Activated CD4-positive, alpha-beta memory T cell treated with anti-CD3 and anti-CD28 coated beads for 36 hours (primary cell): ENCODE data around the gene CEACAM7. TPM values are rescaled to one million over a fixed set of nuclear protein-coding genes. Genes with fewer than 3 reads are reported as not detected.

ENCODE experiments used
- CTCF ChIA-PET: fragments of 350-600 bp; sonication (Branson Sonifier 250); formaldehyde crosslinking; loops from one replicate; lab custom pipeline; 2021; ENCODE audit warnings: antibody characterized with exemption, inconsistent platforms; lab: Charles Lee
- POLR2A ChIA-PET: fragments of 350-600 bp; sonication (Branson Sonifier 250); formaldehyde crosslinking; loops from one replicate; lab custom pipeline; 2021; ENCODE audit warnings: antibody characterized with exemption; lab: Charles Lee
- DNase-seq: peaks from one replicate; pipeline ENCODE4 v3.0.0-alpha.2; 2020
- H3K27ac Mint-ChIP-seq: one replicate; pipeline ENCODE4 v1.8.0; 2021; ENCODE audit warnings: mixed read lengths
- H3K27me3 Mint-ChIP-seq: one replicate; pipeline ENCODE4 v1.8.0; 2021; ENCODE audit warnings: mixed read lengths
- H3K36me3 Mint-ChIP-seq: one replicate; pipeline ENCODE4 v1.8.0; 2021; ENCODE audit warnings: mixed read lengths
- H3K4me1 Mint-ChIP-seq: one replicate; pipeline ENCODE4 v1.8.0; 2021; ENCODE audit warnings: low read depth, mixed read lengths
- H3K4me3 Mint-ChIP-seq: one replicate; pipeline ENCODE4 v1.8.0; 2021; ENCODE audit warnings: mild to moderate bottlenecking, mixed read lengths
- H3K9me3 Mint-ChIP-seq: one replicate; pipeline ENCODE4 v1.8.0; 2021; ENCODE audit warnings: mixed read lengths
- intact Hi-C: fragments of 100-400 bp; cut with micrococcal nuclease; formaldehyde crosslinking; loops from one replicate; pipeline ENCODE4 v1.15.1; 2023
- total RNA-seq, 2 experiments: library from RNA; stranded (reverse); gene quantifications; one replicate each; pipeline ENCODE4 v1.2.3, GENCODE V29; 2021

The CEACAM7 gene
- total RNA-seq, 2 experiments from 2014 or later = not detected

GRCh38 chr19:41707871-41708371 lies 19.9 kb upstream of the CEACAM7 start:
- CTCF ChIA-PET = interaction anchor here (1.6 to 3.2 kb wide), 7 partner anchors 9 to 67 kb away, joined by 6 to 72 read pairs (median 25); no protein-coding TSS in a partner anchor
- peaks cover 37% of the 10 kb centered on the region for H3K27me3 Mint-ChIP-seq

DNA sequence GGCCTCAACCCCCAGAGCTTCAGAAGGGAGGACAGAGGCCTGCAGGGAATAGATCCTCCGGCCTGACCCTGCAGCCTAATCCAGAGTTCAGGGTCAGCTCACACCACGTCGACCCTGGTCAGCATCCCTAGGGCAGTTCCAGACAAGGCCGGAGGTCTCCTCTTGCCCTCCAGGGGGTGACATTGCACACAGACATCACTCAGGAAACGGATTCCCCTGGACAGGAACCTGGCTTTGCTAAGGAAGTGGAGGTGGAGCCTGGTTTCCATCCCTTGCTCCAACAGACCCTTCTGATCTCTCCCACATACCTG lies 19.4 kb upstream of the CEACAM7 start:
- POLR2A ChIA-PET = no interaction called here
- CTCF ChIA-PET = interaction anchor here (0.7 to 3.2 kb wide), 36 partner anchors 9 to 136 kb away, joined by 3 to 72 read pairs (median 5); partner anchors contain the start of gene CEACAM21
- no peak for DNase-seq
- H3K9me3 Mint-ChIP-seq = no peaks in the 10 kb centered on the region
- no peaks in the 10 kb centered on the region for H3K36me3 Mint-ChIP-seq
- no peak overlapping the region for H3K27ac Mint-ChIP-seq
- peaks cover 3% of the 10 kb centered on the region for H3K4me1 Mint-ChIP-seq
- H3K27me3 Mint-ChIP-seq = peaks cover 37% of the 10 kb centered on the region
- intact Hi-C loops = loop anchor here (1.0 kb wide), 1 partner anchor 39 kb away; no protein-coding TSS in a partner anchor
- no peak overlapping the region for H3K4me3 Mint-ChIP-seq

More at GRCh38 chr19:41707871-41708371, 19.9 kb upstream of the CEACAM7 start:
- no peak for DNase-seq
- intact Hi-C loops = loop anchor here (1.0 kb wide), 1 partner anchor 38 kb away; no protein-coding TSS in a partner anchor
- no peak overlapping the region for H3K27ac Mint-ChIP-seq
- no peak overlapping the region for H3K4me3 Mint-ChIP-seq
- H3K36me3 Mint-ChIP-seq = no peaks in the 10 kb centered on the region
- no peaks in the 10 kb centered on the region for H3K9me3 Mint-ChIP-seq
- peaks cover 3% of the 10 kb centered on the region for H3K4me1 Mint-ChIP-seq
- POLR2A ChIA-PET = no interaction called here

DNA sequence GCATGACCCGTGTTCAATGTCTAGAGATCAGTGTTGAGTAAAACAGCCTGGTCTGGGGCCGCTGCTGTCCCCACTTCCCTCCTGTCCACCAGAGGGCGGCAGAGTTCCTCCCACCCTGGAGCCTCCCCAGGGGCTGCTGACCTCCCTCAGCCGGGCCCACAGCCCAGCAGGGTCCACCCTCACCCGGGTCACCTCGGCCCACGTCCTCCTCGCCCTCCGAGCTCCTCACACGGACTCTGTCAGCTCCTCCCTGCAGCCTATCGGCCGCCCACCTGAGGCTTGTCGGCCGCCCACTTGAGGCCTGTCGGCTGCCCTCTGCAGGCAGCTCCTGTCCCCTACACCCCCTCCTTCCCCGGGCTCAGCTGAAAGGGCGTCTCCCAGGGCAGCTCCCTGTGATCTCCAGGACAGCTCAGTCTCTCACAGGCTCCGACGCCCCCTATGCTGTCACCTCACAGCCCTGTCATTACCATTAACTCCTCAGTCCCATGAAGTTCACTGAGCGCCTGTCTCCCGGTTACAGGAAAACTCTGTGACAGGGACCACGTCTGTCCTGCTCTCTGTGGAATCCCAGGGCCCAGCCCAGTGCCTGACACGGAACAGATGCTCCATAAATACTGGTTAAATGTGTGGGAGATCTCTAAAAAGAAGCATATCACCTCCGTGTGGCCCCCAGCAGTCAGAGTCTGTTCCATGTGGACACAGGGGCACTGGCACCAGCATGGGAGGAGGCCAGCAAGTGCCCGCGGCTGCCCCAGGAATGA lies 18.9 kb upstream of the CEACAM7 start:
- Mint-ChIP-seq H3K4me3 (peak overlapping the region; percentile 40), H3K36me3 (no peaks in the 10 kb centered on the region), H3K27ac (no peak overlapping the region), H3K9me3 (no peaks in the 10 kb centered on the region), H3K27me3 (peaks cover 37% of the 10 kb centered on the region), H3K4me1 (peaks cover 3% of the 10 kb centered on the region)
- CTCF ChIA-PET = interaction anchor here (0.6 to 3.2 kb wide), 42 partner anchors 9 to 997 kb away, joined by 3 to 72 read pairs (median 4); partner anchors contain the start of gene CEACAM21
- intact Hi-C loops = loop anchor here (1.0 kb wide), 1 partner anchor 39 kb away; no protein-coding TSS in a partner anchor
- POLR2A ChIA-PET = no interaction called here
- peak; percentile 76 for DNase-seq

DNA sequence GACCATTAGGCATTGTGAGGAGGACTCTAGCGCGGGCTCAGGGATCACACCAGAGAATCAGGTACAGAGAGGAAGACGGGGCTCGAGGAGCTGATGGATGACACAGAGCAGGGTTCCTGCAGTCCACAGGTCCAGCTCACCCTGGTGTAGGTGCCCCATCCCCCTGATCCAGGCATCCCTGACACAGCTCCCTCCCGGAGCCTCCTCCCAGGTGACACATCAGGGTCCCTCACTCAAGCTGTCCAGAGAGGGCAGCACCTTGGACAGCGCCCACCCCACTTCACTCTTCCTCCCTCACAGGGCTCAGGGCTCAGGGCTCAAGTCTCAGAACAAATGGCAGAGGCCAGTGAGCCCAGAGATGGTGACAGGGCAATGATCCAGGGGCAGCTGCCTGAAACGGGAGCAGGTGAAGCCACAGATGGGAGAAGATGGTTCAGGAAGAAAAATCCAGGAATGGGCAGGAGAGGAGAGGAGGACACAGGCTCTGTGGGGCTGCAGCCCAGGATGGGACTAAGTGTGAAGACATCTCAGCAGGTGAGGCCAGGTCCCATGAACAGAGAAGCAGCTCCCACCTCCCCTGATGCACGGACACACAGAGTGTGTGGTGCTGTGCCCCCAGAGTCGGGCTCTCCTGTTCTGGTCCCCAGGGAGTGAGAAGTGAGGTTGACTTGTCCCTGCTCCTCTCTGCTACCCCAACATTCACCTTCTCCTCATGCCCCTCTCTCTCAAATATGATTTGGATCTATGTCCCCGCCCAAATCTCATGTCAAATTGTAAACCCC lies 17.5 kb upstream of the CEACAM7 start:
- Mint-ChIP-seq H3K4me3 (no peak overlapping the region), H3K27me3 (peaks cover 32% of the 10 kb centered on the region), H3K36me3 (no peaks in the 10 kb centered on the region)

DNA sequence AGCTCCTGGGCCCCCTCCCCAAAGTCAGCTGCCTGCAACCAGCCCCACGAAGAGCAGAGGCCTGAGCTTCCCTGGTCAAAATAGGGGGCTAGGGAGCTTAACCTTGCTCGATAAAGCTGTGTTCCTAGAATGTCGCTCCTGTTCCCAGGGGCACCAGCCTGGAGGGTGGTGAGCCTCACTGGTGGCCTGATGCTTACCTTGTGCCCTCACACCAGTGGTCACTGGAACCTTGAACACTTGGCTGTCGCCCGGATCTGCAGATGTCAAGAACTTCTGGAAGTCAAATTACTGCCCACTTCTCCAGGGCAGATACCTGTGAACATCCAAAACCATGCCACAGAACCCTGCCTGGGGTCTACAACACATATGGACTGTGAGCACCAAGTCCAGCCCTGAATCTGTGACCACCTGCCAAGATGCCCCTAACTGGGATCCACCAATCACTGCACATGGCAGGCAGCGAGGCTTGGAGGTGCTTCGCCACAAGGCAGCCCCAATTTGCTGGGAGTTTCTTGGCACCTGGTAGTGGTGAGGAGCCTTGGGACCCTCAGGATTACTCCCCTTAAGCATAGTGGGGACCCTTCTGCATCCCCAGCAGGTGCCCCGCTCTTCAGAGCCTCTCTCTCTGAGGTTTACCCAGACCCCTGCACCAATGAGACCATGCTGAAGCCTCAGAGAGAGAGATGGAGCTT lies 15.7 kb upstream of the CEACAM7 start:
- CTCF ChIA-PET = interaction anchor here (1.4 kb wide), 1 partner anchor 62 kb away, joined by 4 read pairs; no protein-coding TSS in a partner anchor
- Mint-ChIP-seq H3K9me3 (no peaks in the 10 kb centered on the region), H3K36me3 (no peaks in the 10 kb centered on the region), H3K4me3 (no peak overlapping the region), H3K4me1 (peaks cover 3% of the 10 kb centered on the region), H3K27me3 (peaks cover 25% of the 10 kb centered on the region), H3K27ac (no peak overlapping the region)
- POLR2A ChIA-PET = no interaction called here
- intact Hi-C loops = no loop called here
- no peak for DNase-seq

More for the DNA sequence above, 17.5 kb upstream of the CEACAM7 start:
- peak; percentile 46 for DNase-seq
- Mint-ChIP-seq H3K4me1 (peaks cover 3% of the 10 kb centered on the region), H3K27ac (no peak overlapping the region), H3K9me3 (no peaks in the 10 kb centered on the region)
- POLR2A ChIA-PET = no interaction called here
- CTCF ChIA-PET = interaction anchor here (1.0 to 3.2 kb wide), 5 partner anchors 23 to 48 kb away, joined by 3 to 72 read pairs (median 14); no protein-coding TSS in a partner anchor
- intact Hi-C loops = no loop called here

DNA sequence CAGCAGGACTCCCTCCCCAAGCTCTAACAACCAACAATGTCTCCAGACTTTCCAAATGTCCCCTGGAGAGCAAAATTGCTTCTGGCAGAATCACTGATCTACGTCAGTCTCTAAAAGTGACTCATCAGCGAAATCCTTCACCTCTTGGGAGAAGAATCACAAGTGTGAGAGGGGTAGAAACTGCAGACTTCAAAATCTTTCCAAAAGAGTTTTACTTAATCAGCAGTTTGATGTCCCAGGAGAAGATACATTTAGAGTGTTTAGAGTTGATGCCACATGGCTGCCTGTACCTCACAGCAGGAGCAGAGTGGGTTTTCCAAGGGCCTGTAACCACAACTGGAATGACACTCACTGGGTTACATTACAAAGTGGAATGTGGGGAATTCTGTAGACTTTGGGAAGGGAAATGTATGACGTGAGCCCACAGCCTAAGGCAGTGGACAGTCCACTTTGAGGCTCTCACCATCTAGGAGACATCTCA lies 14.1 kb upstream of the CEACAM7 start:
- Mint-ChIP-seq H3K27ac (no peak overlapping the region), H3K9me3 (no peaks in the 10 kb centered on the region), H3K36me3 (no peaks in the 10 kb centered on the region), H3K27me3 (peaks cover 28% of the 10 kb centered on the region), H3K4me1 (peaks cover 3% of the 10 kb centered on the region), H3K4me3 (no peak overlapping the region)
- no peak for DNase-seq
- intact Hi-C loops = no loop called here
- POLR2A ChIA-PET = no interaction called here
- CTCF ChIA-PET = interaction anchor here (0.8 to 2.6 kb wide), 4 partner anchors 10 to 83 kb away, joined by 3 to 10 read pairs (median 8); no protein-coding TSS in a partner anchor

DNA sequence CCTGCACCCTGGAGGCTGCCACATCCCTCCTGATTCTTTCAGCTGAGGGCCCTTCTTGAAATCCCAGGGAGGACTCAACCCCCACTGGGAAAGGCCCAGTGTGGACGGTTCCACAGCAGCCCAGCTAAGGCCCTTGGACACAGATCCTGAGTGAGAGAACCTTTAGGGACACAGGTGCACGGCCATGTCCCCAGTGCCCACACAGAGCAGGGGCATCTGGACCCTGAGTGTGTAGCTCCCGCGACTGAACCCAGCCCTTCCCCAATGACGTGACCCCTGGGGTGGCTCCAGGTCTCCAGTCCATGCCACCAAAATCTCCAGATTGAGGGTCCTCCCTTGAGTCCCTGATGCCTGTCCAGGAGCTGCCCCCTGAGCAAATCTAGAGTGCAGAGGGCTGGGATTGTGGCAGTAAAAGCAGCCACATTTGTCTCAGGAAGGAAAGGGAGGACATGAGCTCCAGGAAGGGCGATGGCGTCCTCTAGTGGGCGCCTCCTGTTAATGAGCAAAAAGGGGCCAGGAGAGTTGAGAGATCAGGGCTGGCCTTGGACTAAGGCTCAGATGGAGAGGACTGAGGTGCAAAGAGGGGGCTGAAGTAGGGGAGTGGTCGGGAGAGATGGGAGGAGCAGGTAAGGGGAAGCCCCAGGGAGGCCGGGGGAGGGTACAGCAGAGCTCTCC lies 13.5 kb upstream of the CEACAM7 start:
- no peaks in the 10 kb centered on the region for H3K36me3 Mint-ChIP-seq
- CTCF ChIA-PET = interaction anchor here (0.8 to 2.6 kb wide), 4 partner anchors 9 to 84 kb away, joined by 3 to 10 read pairs (median 8); no protein-coding TSS in a partner anchor
- no peak for DNase-seq

GRCh38 chr19:41700381-41701195 lies 12.5 kb upstream of the CEACAM7 start:
- POLR2A ChIA-PET = interaction anchor here (0.7 kb wide), 1 partner anchor 31 kb away, joined by 3 read pairs; no protein-coding TSS in a partner anchor
- CTCF ChIA-PET = interaction anchor here (0.7 to 2.6 kb wide), 3 partner anchors 53 to 59 kb away, joined by 3 to 10 read pairs (median 9); no protein-coding TSS in a partner anchor

More for the DNA sequence above, 13.5 kb upstream of the CEACAM7 start:
- intact Hi-C loops = no loop called here
- H3K27me3 Mint-ChIP-seq = peaks cover 28% of the 10 kb centered on the region
- peaks cover 3% of the 10 kb centered on the region for H3K4me1 Mint-ChIP-seq
- H3K27ac Mint-ChIP-seq = no peak overlapping the region
- POLR2A ChIA-PET = no interaction called here
- H3K4me3 Mint-ChIP-seq = no peak overlapping the region
- no peaks in the 10 kb centered on the region for H3K9me3 Mint-ChIP-seq

DNA sequence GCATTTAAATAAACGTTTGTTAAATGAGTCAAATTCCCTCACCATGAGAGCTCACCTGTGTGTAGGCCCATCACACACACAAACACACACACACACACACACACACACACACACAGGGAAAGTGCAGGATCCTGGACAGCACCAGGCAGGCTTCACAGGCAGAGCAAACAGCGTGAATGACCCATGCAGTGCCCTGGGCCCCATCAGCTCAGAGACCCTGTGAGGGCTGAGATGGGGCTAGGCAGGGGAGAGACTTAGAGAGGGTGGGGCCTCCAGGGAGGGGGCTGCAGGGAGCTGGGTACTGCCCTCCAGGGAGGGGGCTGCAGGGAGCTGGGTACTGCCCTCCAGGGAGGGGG lies 11.9 kb upstream of the CEACAM7 start:
- Mint-ChIP-seq H3K4me1 (no peaks in the 10 kb centered on the region), H3K36me3 (no peaks in the 10 kb centered on the region), H3K4me3 (no peak overlapping the region), H3K27ac (no peak overlapping the region), H3K27me3 (peaks cover 24% of the 10 kb centered on the region), H3K9me3 (no peaks in the 10 kb centered on the region)
- no peak for DNase-seq
- ChIA-PET POLR2A (interaction anchor here (0.7 kb wide), 1 partner anchor 32 kb away, joined by 3 read pairs; no protein-coding TSS in a partner anchor), CTCF (interaction anchor here (0.7 to 2.6 kb wide), 3 partner anchors 53 to 58 kb away, joined by 3 to 12 read pairs (median 7); no protein-coding TSS in a partner anchor)
- intact Hi-C loops = no loop called here

More at GRCh38 chr19:41700381-41701195, 12.5 kb upstream of the CEACAM7 start:
- Mint-ChIP-seq H3K27me3 (peaks cover 29% of the 10 kb centered on the region), H3K4me3 (no peak overlapping the region), H3K27ac (no peak overlapping the region), H3K36me3 (no peaks in the 10 kb centered on the region), H3K9me3 (no peaks in the 10 kb centered on the region), H3K4me1 (no peaks in the 10 kb centered on the region)
- no peak for DNase-seq
- intact Hi-C loops = no loop called here
